Panc1 (cell line): ENCODE measurements around the gene PTPRE.

Source experiments
- CTCF ChIP-seq: fragments of 450-650 bp; IDR thresholded peaks from 2 replicates; pipeline ENCODE4 v1.5.1; 2017; ENCODE audit warnings: mild to moderate bottlenecking
- POLR2AphosphoS5 ChIP-seq: IDR thresholded peaks from 2 replicates; pipeline ENCODE4 v1.6.1; 2012; ENCODE audit warnings: mild to moderate bottlenecking, low read depth, low read length, moderate library complexity
- SIN3A ChIP-seq: IDR thresholded peaks from 2 replicates; pipeline ENCODE4 v1.6.1; 2012; ENCODE audit warnings: low read depth, mild to moderate bottlenecking, low read length, moderate library complexity, borderline replicate concordance; ENCODE audit not compliant: insufficient read depth
- TF ChIP-seq, protein P1 (sequence below), 2 experiments: IDR thresholded peaks; 2 replicates each; pipeline ENCODE4 v1.6.1; 2011 to 2012; ENCODE audit warnings: low read depth in 2 of 2, control low read depth in 1 of 2, low read length in 1 of 2, mild to moderate bottlenecking in 1 of 2, moderate library complexity in 1 of 2; ENCODE audit not compliant: insufficient read depth in 1 of 2

- TF ChIP-seq CTCF: no peak
- TF ChIP-seq, protein P1, sequence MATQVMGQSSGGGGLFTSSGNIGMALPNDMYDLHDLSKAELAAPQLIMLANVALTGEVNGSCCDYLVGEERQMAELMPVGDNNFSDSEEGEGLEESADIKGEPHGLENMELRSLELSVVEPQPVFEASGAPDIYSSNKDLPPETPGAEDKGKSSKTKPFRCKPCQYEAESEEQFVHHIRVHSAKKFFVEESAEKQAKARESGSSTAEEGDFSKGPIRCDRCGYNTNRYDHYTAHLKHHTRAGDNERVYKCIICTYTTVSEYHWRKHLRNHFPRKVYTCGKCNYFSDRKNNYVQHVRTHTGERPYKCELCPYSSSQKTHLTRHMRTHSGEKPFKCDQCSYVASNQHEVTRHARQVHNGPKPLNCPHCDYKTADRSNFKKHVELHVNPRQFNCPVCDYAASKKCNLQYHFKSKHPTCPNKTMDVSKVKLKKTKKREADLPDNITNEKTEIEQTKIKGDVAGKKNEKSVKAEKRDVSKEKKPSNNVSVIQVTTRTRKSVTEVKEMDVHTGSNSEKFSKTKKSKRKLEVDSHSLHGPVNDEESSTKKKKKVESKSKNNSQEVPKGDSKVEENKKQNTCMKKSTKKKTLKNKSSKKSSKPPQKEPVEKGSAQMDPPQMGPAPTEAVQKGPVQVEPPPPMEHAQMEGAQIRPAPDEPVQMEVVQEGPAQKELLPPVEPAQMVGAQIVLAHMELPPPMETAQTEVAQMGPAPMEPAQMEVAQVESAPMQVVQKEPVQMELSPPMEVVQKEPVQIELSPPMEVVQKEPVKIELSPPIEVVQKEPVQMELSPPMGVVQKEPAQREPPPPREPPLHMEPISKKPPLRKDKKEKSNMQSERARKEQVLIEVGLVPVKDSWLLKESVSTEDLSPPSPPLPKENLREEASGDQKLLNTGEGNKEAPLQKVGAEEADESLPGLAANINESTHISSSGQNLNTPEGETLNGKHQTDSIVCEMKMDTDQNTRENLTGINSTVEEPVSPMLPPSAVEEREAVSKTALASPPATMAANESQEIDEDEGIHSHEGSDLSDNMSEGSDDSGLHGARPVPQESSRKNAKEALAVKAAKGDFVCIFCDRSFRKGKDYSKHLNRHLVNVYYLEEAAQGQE (IDR thresholded peaks at IDR 0.05; ENCODE audit: insufficient read depth in 1 of 2, low read depth in 2 of 2, low read length in 1 of 2): no peak
- no peak for TF ChIP-seq POLR2AphosphoS5
- no peak for TF ChIP-seq SIN3A
These were observed 151.3 kb downstream of the PTPRE start for GRCh38 chr10:128058106-128058749.
